Endometrium (tissue), 2 donors: ENCODE results near the gene CD7.

Experiments used
- FAIRE-seq: peaks from 2 replicates; lab custom pipeline; 2012; peaks lifted over from hg19 to GRCh38; lab: Jason Lieb, UNC
- donor health status: control.
- donor health status: control.

Gene CD7

GRCh38 chr17:82277851-82278250 is 39.6 kb downstream of the CD7 start:
- FAIRE-seq, result no peak

- FAIRE-seq, result no peak
These were observed 40.5 kb downstream of the CD7 start for GRCh38 chr17:82276938-82277337.

GRCh38 chr17:82275326-82275725 is 42.1 kb downstream of the CD7 start:
- no peak for FAIRE-seq

- FAIRE-seq, result no peak
These were observed 43.0 kb downstream of the CD7 start for GRCh38 chr17:82274134-82275020.

- no peak for FAIRE-seq
These were observed 43.9 kb downstream of the CD7 start, which contains the start of gene CSNK1D for GRCh38 chr17:82273327-82274133. Gene CSNK1D, minus strand, starts transcription at chr17:82273700. Its CDS starts 319 bp downstream, at chr17:82273381.

GRCh38 chr17:82272495-82273326 is 44.7 kb downstream of the CD7 start:
- no peak for FAIRE-seq

GRCh38 chr17:82271401-82271800 is 46.0 kb downstream of the CD7 start:
- no peak for FAIRE-seq

GRCh38 chr17:82270651-82271050 is 46.8 kb downstream of the CD7 start:
- FAIRE-seq, result no peak

- no peak for FAIRE-seq
These were observed 47.4 kb downstream of the CD7 start for GRCh38 chr17:82269882-82270500.

- FAIRE-seq, result no peak
These were observed 48.1 kb downstream of the CD7 start for GRCh38 chr17:82269138-82269881.

- FAIRE-seq, result no peak
These were observed 49.6 kb downstream of the CD7 start for GRCh38 chr17:82267575-82268379.

GRCh38 chr17:82266142-82266541 is 51.3 kb downstream of the CD7 start:
- FAIRE-seq, result no peak
